K562 (cell line): ENCODE results near the gene VRK3. TPM values are rescaled to one million over a fixed set of nuclear protein-coding genes. Genes with fewer than 3 reads are reported as not detected.

Experiments used
- ATF6 ChIP-seq: sonication (generic); formaldehyde crosslinking; IDR thresholded peaks from 2 replicates; pipeline ENCODE4 v1.4.0; 2020; ENCODE audit warnings: mild to moderate bottlenecking, missing genetic modification reagents
- CHD1 ChIP-seq: fragments of 200-600 bp; sonication (generic); IDR thresholded peaks from one replicate; pipeline ENCODE4 v1.6.1; 2012; ENCODE audit warnings: mild to moderate bottlenecking, moderate library complexity, low read length, inconsistent platforms
- DIDO1 ChIP-seq: fragments of 450-650 bp; IDR thresholded peaks from 2 replicates; pipeline ENCODE4 v1.6.1; 2016; ENCODE audit warnings: low read depth, missing biosample characterization, missing genetic modification characterization
- HMG20A ChIP-seq: fragments of 450-650 bp; formaldehyde crosslinking; conservative IDR thresholded peaks from 2 replicates; pipeline ENCODE4 v1.4.0; 2020; ENCODE audit warnings: mild to moderate bottlenecking, mixed read lengths
- JUN ChIP-seq, 2 experiments: sonication (generic) in 1 of 2; formaldehyde crosslinking in 1 of 2; IDR thresholded peaks; 2 replicates each; pipeline versions ENCODE4 v1.6.1 to v1.8.0; 2012 to 2022; ENCODE audit warnings: borderline replicate concordance in 2 of 2, mild to moderate bottlenecking in 2 of 2, improper control_type of control experiment in 1 of 2, low read depth in 1 of 2, low read length in 1 of 2, missing genetic modification reagents in 1 of 2
- KAT8 ChIP-seq: fragments of 450-650 bp; IDR thresholded peaks from 2 replicates; pipeline ENCODE4 v1.6.1; 2016; ENCODE audit warnings: low read depth, mild to moderate bottlenecking
- LARP7 ChIP-seq: fragments of 450-650 bp; IDR thresholded peaks from 2 replicates; pipeline ENCODE4 v1.6.1; 2016
- NFE2 ChIP-seq: IDR thresholded peaks from 2 replicates; pipeline ENCODE4 v1.6.1; 2014; ENCODE audit warnings: antibody characterized with exemption, low read depth
- POLR2A ChIP-seq: fragments of 450-650 bp; conservative IDR thresholded peaks from 2 replicates; pipeline ENCODE4 v1.6.1; 2016
- RUNX1 ChIP-seq: sonication (generic); IDR thresholded peaks from 2 replicates; pipeline ENCODE4 v1.6.1; 2016; ENCODE audit warnings: antibody characterized with exemption, low read depth
- SIX5 ChIP-seq, 2 experiments: IDR thresholded peaks; 2 replicates each; pipeline ENCODE4 v1.6.1; 2011; ENCODE audit warnings: low read length in 2 of 2, borderline replicate concordance in 1 of 2, low read depth in 1 of 2, mild to moderate bottlenecking in 1 of 2, moderate library complexity in 1 of 2; ENCODE audit not compliant: insufficient read depth in 1 of 2
- SNRNP70 ChIP-seq: fragments of 200-400 bp; formaldehyde crosslinking; optimal IDR thresholded peaks from 2 replicates; pipeline ENCODE3; 2017; ENCODE audit warnings: low read depth, low read length
- TBL1XR1 ChIP-seq, 2 experiments: IDR thresholded peaks; 2 replicates each; pipeline ENCODE4 v1.6.1; 2012; ENCODE audit warnings: improper control_type of control experiment in 2 of 2, low read length in 2 of 2, mild to moderate bottlenecking in 1 of 2
- TCF3 ChIP-seq: sonication (generic); formaldehyde crosslinking; IDR thresholded peaks from 2 replicates; pipeline ENCODE4 v1.4.0; 2020; ENCODE audit warnings: mild to moderate bottlenecking, missing genetic modification reagents
- WHSC1 ChIP-seq: IDR thresholded peaks from one replicate; pipeline ENCODE4 v1.6.1; 2012; ENCODE audit warnings: low read length, control low read depth, inconsistent platforms
- ZBTB7A ChIP-seq: IDR thresholded peaks from 2 replicates; pipeline ENCODE4 v1.6.1; 2011; ENCODE audit warnings: low read depth, mild to moderate bottlenecking, low read length, moderate library complexity, borderline replicate concordance; ENCODE audit not compliant: control insufficient read depth
- ZBTB8A ChIP-seq: fragments of 450-650 bp; IDR thresholded peaks from 2 replicates; pipeline ENCODE4 v1.6.1; 2018; ENCODE audit warnings: mild to moderate bottlenecking, moderate library complexity; ENCODE audit not compliant: partially characterized antibody
- ZNF3 ChIP-seq: fragments of 250-450 bp; sonication (Bioruptor Pico); IDR thresholded peaks from 2 replicates; pipeline ENCODE4 v1.5.0; 2021; ENCODE audit warnings: mild to moderate bottlenecking, moderate library complexity
- ZNF583 ChIP-seq: fragments of 250-450 bp; sonication (Bioruptor Pico); IDR thresholded peaks from 2 replicates; pipeline ENCODE4 v1.4.0; 2020
- ZNF584 ChIP-seq: fragments of 200-800 bp; sonication (Bioruptor generic); IDR thresholded peaks from 2 replicates; pipeline ENCODE4 v1.6.1; 2016; ENCODE audit warnings: low read depth, mild to moderate bottlenecking, missing genetic modification characterization, missing compliant biosample characterization
- ZZZ3 ChIP-seq: fragments of 450-650 bp; IDR thresholded peaks from 2 replicates; pipeline ENCODE4 v1.6.1; 2016; ENCODE audit warnings: antibody characterized with exemption, mild to moderate bottlenecking, moderate library complexity
- polyA plus RNA-seq, 8 experiments: library from polyadenylated mRNA; depleted of rRNA in 4 of 8; stranded (reverse) in 5 of 8; unstranded in 3 of 8; fragments of >200 nt; fragmentation: Nextera tagmentation in 2 of 8; fragmentation: Illumina TruSeq in 1 of 8; extraction: Ambion mirVana in 2 of 8; extraction: Trizol in 1 of 8; gene quantifications; 2 replicates each; pipeline versions ENCODE4 v1.2.1 to v1.2.3, GENCODE V29; 2011 to 2014; ENCODE audit warnings: inconsistent platforms in 1 of 8, missing spikeins in 1 of 8
- total RNA-seq, 7 experiments: library from RNA; depleted of rRNA in 6 of 7; stranded (reverse); fragments of >200 nt in 6 of 7; fragmentation: Illumina TruSeq in 2 of 7; extraction: Trizol in 2 of 7; gene quantifications; 2 replicates each; pipeline versions ENCODE4 v1.2.1 to v1.2.3, GENCODE V29; 2011 to 2021; ENCODE audit warnings: low replicate concordance in 1 of 7
- TF ChIP-seq, protein P1 (sequence below): sonication (generic); formaldehyde crosslinking; IDR thresholded peaks from 2 replicates; pipeline ENCODE4 v1.8.1; 2023; ENCODE audit warnings: mild to moderate bottlenecking, missing genetic modification reagents
- TF ChIP-seq, protein P2 (sequence below): fragments of 250-450 bp; sonication (Bioruptor Pico); IDR thresholded peaks from 2 replicates; pipeline ENCODE4 v1.8.0; 2021; ENCODE audit warnings: moderate library complexity, mild to moderate bottlenecking, inconsistent platforms
- TF ChIP-seq, protein P3 (sequence below): sonication (generic); formaldehyde crosslinking; IDR thresholded peaks from 2 replicates; pipeline ENCODE4 v1.5.0; 2020; ENCODE audit warnings: missing genetic modification reagents
- TF ChIP-seq, protein P4 (sequence below): fragments of 450-650 bp; formaldehyde crosslinking; IDR thresholded peaks from 2 replicates; pipeline ENCODE4 v1.4.0; 2020; ENCODE audit warnings: mild to moderate bottlenecking, moderate library complexity

VRK3 gene
- total and polyA plus RNA-seq, 9 of the 15 experiments (the other 6 are each of a cell fraction or from before 2014, with no cell fraction given) = 25.6 to 94.3 (median 42.9) TPM

- no peak for TF ChIP-seq JUN (IDR thresholded peaks at IDR 0.05; ENCODE audit: borderline replicate concordance, low read depth, low read length)
- TF ChIP-seq JUN (CRISPR knock-in tag; IDR thresholded peaks at IDR 0.05; ENCODE audit: borderline replicate concordance) = no peak
- no peak for TF ChIP-seq ZBTB8A
- no peak for TF ChIP-seq ZZZ3
- TF ChIP-seq TCF3 = no peak
- TF ChIP-seq RUNX1 = no peak
- no peak for TF ChIP-seq POLR2A
- no peak for TF ChIP-seq WHSC1
- no peak for TF ChIP-seq DIDO1 (tag)
- TF ChIP-seq LARP7 = no peak
- TF ChIP-seq, protein P1, sequence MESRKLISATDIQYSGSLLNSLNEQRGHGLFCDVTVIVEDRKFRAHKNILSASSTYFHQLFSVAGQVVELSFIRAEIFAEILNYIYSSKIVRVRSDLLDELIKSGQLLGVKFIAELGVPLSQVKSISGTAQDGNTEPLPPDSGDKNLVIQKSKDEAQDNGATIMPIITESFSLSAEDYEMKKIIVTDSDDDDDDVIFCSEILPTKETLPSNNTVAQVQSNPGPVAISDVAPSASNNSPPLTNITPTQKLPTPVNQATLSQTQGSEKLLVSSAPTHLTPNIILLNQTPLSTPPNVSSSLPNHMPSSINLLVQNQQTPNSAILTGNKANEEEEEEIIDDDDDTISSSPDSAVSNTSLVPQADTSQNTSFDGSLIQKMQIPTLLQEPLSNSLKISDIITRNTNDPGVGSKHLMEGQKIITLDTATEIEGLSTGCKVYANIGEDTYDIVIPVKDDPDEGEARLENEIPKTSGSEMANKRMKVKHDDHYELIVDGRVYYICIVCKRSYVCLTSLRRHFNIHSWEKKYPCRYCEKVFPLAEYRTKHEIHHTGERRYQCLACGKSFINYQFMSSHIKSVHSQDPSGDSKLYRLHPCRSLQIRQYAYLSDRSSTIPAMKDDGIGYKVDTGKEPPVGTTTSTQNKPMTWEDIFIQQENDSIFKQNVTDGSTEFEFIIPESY (CRISPR knock-in tag) = no peak
- TF ChIP-seq, protein P2, sequence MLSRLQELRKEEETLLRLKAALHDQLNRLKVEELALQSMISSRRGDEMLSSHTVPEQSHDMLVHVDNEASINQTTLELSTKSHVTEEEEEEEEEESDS (CRISPR knock-in tag) = no peak
- no peak for TF ChIP-seq ATF6
- no peak for TF ChIP-seq ZNF3 (CRISPR knock-in tag)
- TF ChIP-seq ZNF583 (CRISPR knock-in tag) = no peak
- TF ChIP-seq NFE2 = no peak
- TF ChIP-seq, protein P3, sequence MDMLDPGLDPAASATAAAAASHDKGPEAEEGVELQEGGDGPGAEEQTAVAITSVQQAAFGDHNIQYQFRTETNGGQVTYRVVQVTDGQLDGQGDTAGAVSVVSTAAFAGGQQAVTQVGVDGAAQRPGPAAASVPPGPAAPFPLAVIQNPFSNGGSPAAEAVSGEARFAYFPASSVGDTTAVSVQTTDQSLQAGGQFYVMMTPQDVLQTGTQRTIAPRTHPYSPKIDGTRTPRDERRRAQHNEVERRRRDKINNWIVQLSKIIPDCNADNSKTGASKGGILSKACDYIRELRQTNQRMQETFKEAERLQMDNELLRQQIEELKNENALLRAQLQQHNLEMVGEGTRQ (CRISPR knock-in tag) = no peak
- TF ChIP-seq KAT8 = no peak
- no peak for TF ChIP-seq TBL1XR1 (IDR thresholded peaks at IDR 0.05; ENCODE audit: low read length in 2 of 2)
- no peak for TF ChIP-seq ZBTB7A
- TF ChIP-seq, protein P4, sequence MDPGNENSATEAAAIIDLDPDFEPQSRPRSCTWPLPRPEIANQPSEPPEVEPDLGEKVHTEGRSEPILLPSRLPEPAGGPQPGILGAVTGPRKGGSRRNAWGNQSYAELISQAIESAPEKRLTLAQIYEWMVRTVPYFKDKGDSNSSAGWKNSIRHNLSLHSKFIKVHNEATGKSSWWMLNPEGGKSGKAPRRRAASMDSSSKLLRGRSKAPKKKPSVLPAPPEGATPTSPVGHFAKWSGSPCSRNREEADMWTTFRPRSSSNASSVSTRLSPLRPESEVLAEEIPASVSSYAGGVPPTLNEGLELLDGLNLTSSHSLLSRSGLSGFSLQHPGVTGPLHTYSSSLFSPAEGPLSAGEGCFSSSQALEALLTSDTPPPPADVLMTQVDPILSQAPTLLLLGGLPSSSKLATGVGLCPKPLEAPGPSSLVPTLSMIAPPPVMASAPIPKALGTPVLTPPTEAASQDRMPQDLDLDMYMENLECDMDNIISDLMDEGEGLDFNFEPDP (CRISPR knock-in tag) = no peak
- TF ChIP-seq ZNF584 (CRISPR knock-in tag) = no peak
- no peak for TF ChIP-seq SNRNP70
- no peak for TF ChIP-seq SIX5 (IDR thresholded peaks at IDR 0.05; ENCODE audit: borderline replicate concordance in 1 of 2, insufficient read depth in 1 of 2, low read depth in 1 of 2, low read length in 2 of 2)
- TF ChIP-seq HMG20A (CRISPR knock-in tag) = no peak
- no peak for TF ChIP-seq CHD1
Measured at GRCh38 chr19:50059045-50059444, 33.9 kb upstream of the VRK3 start (continued).
